Retina (tissue), 1 donor: ENCODE measurements around the gene SIM1.

ENCODE experiments used
- DNase-seq: peaks from one replicate; pipeline ENCODE4 v3.0.0-alpha.2; 2016

SIM1 gene

GRCh38 chr6:100349366-100349765, 115.4 kb downstream of the SIM1 start:
- DNase-seq = no peak

- no peak for DNase-seq
Observed at GRCh38 chr6:100347901-100348550, 116.7 kb downstream of the SIM1 start.

GRCh38 chr6:100346828-100347227, 117.9 kb downstream of the SIM1 start:
- DNase-seq = no peak

GRCh38 chr6:100346203-100346602, 118.5 kb downstream of the SIM1 start:
- no peak for DNase-seq

GRCh38 chr6:100344761-100345160, 120.0 kb downstream of the SIM1 start:
- no peak for DNase-seq

- DNase-seq = no peak
Observed at GRCh38 chr6:100344321-100344720, 120.4 kb downstream of the SIM1 start.

- DNase-seq = no peak
Observed at GRCh38 chr6:100343316-100344077, 121.2 kb downstream of the SIM1 start.

- no peak for DNase-seq
Observed at GRCh38 chr6:100342830-100343229, 121.9 kb downstream of the SIM1 start.

GRCh38 chr6:100339574-100340255, 125.0 kb downstream of the SIM1 start:
- DNase-seq = no peak

- DNase-seq = no peak
Observed at GRCh38 chr6:100338090-100338489, 126.6 kb downstream of the SIM1 start.

- DNase-seq = no peak
Observed at GRCh38 chr6:100336876-100337275, 127.8 kb downstream of the SIM1 start.

- DNase-seq = no peak
Observed at GRCh38 chr6:100335991-100336390, 128.7 kb downstream of the SIM1 start.
